Neural progenitor cell (in vitro differentiated cells): ENCODE measurements around the gene DGLUCY. TPM values are rescaled to one million over a fixed set of nuclear protein-coding genes. Genes with fewer than 3 reads are reported as not detected.
"Not testable (repeated sequence)": the region's sequence is repeated elsewhere in the genome, so short reads cannot be mapped to it uniquely, and the experiment has no call there.

Source experiments
- DNase-seq: peaks from one replicate; pipeline ENCODE4 v3.0.0-alpha.2; 2016; ENCODE audit warnings: low spot score
- H2AFZ ChIP-seq: fragments of 200-600 bp; sonication (generic); replicated peaks from 2 replicates; pipeline ENCODE4 v1.6.1; 2016; ENCODE audit warnings: antibody characterized with exemption
- H3F3A ChIP-seq: fragments of 200-600 bp; sonication (generic); 2 replicates; pipeline ENCODE4 v1.6.1; 2016; ENCODE audit warnings: antibody characterized with exemption, low read depth
- H3K27ac ChIP-seq: fragments of 200-600 bp; sonication (generic); 2 replicates; pipeline ENCODE4 v1.5.1; 2016; ENCODE audit warnings: mild to moderate bottlenecking
- H3K27me3 ChIP-seq: fragments of 200-600 bp; sonication (generic); 2 replicates; pipeline ENCODE4 v1.6.1; 2016; ENCODE audit warnings: mild to moderate bottlenecking, moderate library complexity
- H3K36me3 ChIP-seq: fragments of 200-600 bp; sonication (generic); 2 replicates; pipeline ENCODE4 v1.5.1; 2016
- H3K4me1 ChIP-seq: fragments of 200-600 bp; sonication (generic); 2 replicates; pipeline ENCODE4 v1.6.1; 2016; ENCODE audit warnings: mixed run types
- H3K4me2 ChIP-seq: fragments of 200-600 bp; sonication (generic); 2 replicates; pipeline ENCODE4 v1.6.1; 2016
- H3K4me3 ChIP-seq: fragments of 200-600 bp; sonication (generic); 2 replicates; pipeline ENCODE4 v1.5.1; 2016
- H3K79me2 ChIP-seq: fragments of 200-600 bp; sonication (generic); 2 replicates; pipeline ENCODE4 v1.6.1; 2016; ENCODE audit warnings: low read depth
- H3K9ac ChIP-seq: fragments of 200-600 bp; sonication (generic); 2 replicates; pipeline ENCODE4 v1.6.1; 2016
- H3K9me3 ChIP-seq: fragments of 200-600 bp; sonication (generic); 2 replicates; pipeline ENCODE4 v1.5.1; 2016; ENCODE audit warnings: low read depth
- H4K20me1 ChIP-seq: fragments of 200-600 bp; sonication (generic); 2 replicates; pipeline ENCODE4 v1.6.1; 2016; ENCODE audit warnings: low read depth
- H3K27ac Mint-ChIP-seq: 3 replicates; pipeline ENCODE4 v1.8.0; 2021; ENCODE audit warnings: mixed read lengths
- H3K27me3 Mint-ChIP-seq: 2 replicates; pipeline ENCODE4 v1.8.0; 2022; ENCODE audit warnings: low read depth, mild to moderate bottlenecking, inconsistent platforms, moderate library complexity, mixed read lengths; ENCODE audit not compliant: insufficient read depth
- H3K36me3 Mint-ChIP-seq: 3 replicates; pipeline ENCODE4 v1.8.0; 2021; ENCODE audit warnings: mixed read lengths
- H3K4me1 Mint-ChIP-seq: 3 replicates; pipeline ENCODE4 v1.8.0; 2021; ENCODE audit warnings: mixed read lengths
- H3K4me3 Mint-ChIP-seq: 3 replicates; pipeline ENCODE4 v1.8.0; 2021; ENCODE audit warnings: mild to moderate bottlenecking, moderate library complexity, mixed read lengths
- H3K9me3 Mint-ChIP-seq: 3 replicates; pipeline ENCODE4 v1.8.0; 2020; ENCODE audit warnings: mixed read lengths
- CTCF ChIP-seq: fragments of 200-600 bp; sonication (generic); IDR thresholded peaks from 2 replicates; pipeline ENCODE4 v1.5.1; 2017; ENCODE audit warnings: antibody characterized with exemption, mild to moderate bottlenecking
- EZH2 ChIP-seq: fragments of 200-600 bp; sonication (generic); IDR thresholded peaks from 2 replicates; pipeline ENCODE4 v1.6.1; 2017; ENCODE audit warnings: antibody characterized with exemption, mild to moderate bottlenecking, moderate library complexity
- EZH2phosphoT487 ChIP-seq: fragments of 200-600 bp; sonication (generic); IDR thresholded peaks from 2 replicates; pipeline ENCODE4 v1.6.1; 2017; ENCODE audit warnings: antibody characterized with exemption
- total RNA-seq: library from RNA; depleted of rRNA; stranded (reverse); fragments of >200 nt; gene quantifications from 2 replicates; pipeline ENCODE4 v1.2.3, GENCODE V29; 2015; ENCODE audit warnings: low replicate concordance

DGLUCY gene
- total RNA-seq, 1 donor from 2014 or later: 17.0 TPM

- no peak for DNase-seq
- Mint-ChIP-seq H3K27me3 (peaks cover 11% of the 10 kb centered on the region), H3K4me1 (peaks cover 15% of the 10 kb centered on the region)
These were observed 149.5 kb downstream of the DGLUCY start for GRCh38 chr14:91263329-91263728.

GRCh38 chr14:91264151-91265150, 150.6 kb downstream of the DGLUCY start:
- Histone ChIP-seq H3K36me3 (no peaks in the 10 kb centered on the region), H4K20me1 (no peaks in the 10 kb centered on the region), H3K4me3 (peak overlapping the region; percentile 46), H3K79me2 (no peaks in the 10 kb centered on the region), H3K27ac (no peak overlapping the region), H3K9me3 (no peaks in the 10 kb centered on the region), H3K27me3 (peaks cover 45% of the 10 kb centered on the region), H3F3A (peaks cover 10% of the 10 kb centered on the region), H3K4me2 (peak overlapping the region; percentile 77), H3K9ac (no peak overlapping the region), H2AFZ (peak overlapping the region; percentile 77), H3K4me1 (peaks cover 3% of the 10 kb centered on the region)
- Mint-ChIP-seq H3K4me1 (peaks cover 17% of the 10 kb centered on the region), H3K36me3 (no peaks in the 10 kb centered on the region), H3K27ac (no peak overlapping the region), H3K9me3 (no peaks in the 10 kb centered on the region), H3K4me3 (peak overlapping the region; percentile 80), H3K27me3 (peaks cover 11% of the 10 kb centered on the region)
- TF ChIP-seq EZH2phosphoT487 (peak; percentile 57), EZH2 (peak; percentile 58), CTCF (no peak)
- peak; percentile 40 for DNase-seq

More at GRCh38 chr14:91263329-91263728, 149.5 kb downstream of the DGLUCY start:
- TF ChIP-seq CTCF: no peak
- no peak for TF ChIP-seq EZH2
- TF ChIP-seq EZH2phosphoT487: no peak
- Histone ChIP-seq H3K27ac (no peak overlapping the region), H3K9me3 (no peaks in the 10 kb centered on the region), H3K36me3 (no peaks in the 10 kb centered on the region), H3K79me2 (no peaks in the 10 kb centered on the region), H3K4me3 (no peak overlapping the region), H3K9ac (no peak overlapping the region), H3K27me3 (peaks cover 45% of the 10 kb centered on the region), H3F3A (peaks cover 13% of the 10 kb centered on the region), H3K4me1 (peaks cover 3% of the 10 kb centered on the region), H3K4me2 (no peak overlapping the region), H4K20me1 (no peaks in the 10 kb centered on the region), H2AFZ (no peak overlapping the region)
- Mint-ChIP-seq H3K36me3 (no peaks in the 10 kb centered on the region), H3K4me3 (peak overlapping the region; percentile 37), H3K27ac (no peak overlapping the region), H3K9me3 (no peaks in the 10 kb centered on the region)

DNA sequence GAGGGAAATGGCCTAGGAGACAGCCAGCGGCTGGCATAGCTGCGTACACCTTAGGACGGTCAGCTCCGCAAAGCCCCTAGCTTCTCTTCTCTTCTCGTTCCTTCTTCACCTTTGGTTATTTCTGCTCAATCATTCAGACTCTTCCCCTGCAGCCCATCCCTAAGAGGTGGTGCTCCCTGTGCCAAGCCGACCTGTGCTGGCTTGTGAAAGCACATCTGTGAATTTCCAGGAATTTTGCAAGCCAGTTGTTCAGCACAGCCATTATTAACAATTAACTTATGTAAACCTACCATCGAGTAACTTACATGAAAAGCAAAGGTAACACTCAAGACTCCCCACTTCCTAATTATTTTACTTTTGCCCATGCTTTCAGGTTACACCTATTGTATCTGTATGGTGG, 151.5 kb downstream of the DGLUCY start:
- Histone ChIP-seq H3K9me3 (no peaks in the 10 kb centered on the region), H3K4me2 (no peak overlapping the region), H3K4me3 (no peak overlapping the region), H2AFZ (no peak overlapping the region), H3K27me3 (peaks cover 45% of the 10 kb centered on the region), H3K79me2 (no peaks in the 10 kb centered on the region), H3F3A (peaks cover 10% of the 10 kb centered on the region), H4K20me1 (no peaks in the 10 kb centered on the region), H3K36me3 (no peaks in the 10 kb centered on the region), H3K27ac (no peak overlapping the region), H3K9ac (no peak overlapping the region), H3K4me1 (peaks cover 3% of the 10 kb centered on the region)
- H3K4me1 Mint-ChIP-seq: peaks cover 20% of the 10 kb centered on the region
- no peak overlapping the region for H3K27ac Mint-ChIP-seq
- no peaks in the 10 kb centered on the region for H3K36me3 Mint-ChIP-seq
- H3K4me3 Mint-ChIP-seq: no peak overlapping the region
- no peaks in the 10 kb centered on the region for H3K9me3 Mint-ChIP-seq
- peaks cover 7% of the 10 kb centered on the region for H3K27me3 Mint-ChIP-seq
- TF ChIP-seq EZH2phosphoT487: no peak
- TF ChIP-seq EZH2: peak; percentile 0
- DNase-seq: no peak

DNA sequence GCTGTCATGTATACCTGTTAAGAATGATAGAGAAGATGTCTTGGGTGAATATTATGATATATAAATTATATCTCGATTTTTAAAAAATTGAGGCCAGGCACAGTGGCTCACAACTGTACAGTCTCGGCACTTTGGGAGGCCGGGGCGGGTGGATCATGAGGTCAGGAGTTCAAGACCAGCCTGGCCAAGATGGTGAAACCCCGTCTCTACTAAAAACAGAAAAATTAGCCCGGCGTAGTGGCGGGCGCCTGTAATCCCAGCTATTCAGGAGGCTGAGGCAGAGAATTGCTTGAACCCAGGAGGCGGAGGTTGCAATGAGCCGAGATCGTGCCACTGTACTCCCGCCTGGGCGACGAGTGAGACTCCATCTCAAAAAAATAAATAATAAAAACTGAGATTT, 152.4 kb downstream of the DGLUCY start:
- not testable (repeated sequence) for H3K36me3 ChIP-seq, H4K20me1 ChIP-seq, H3K27me3 Mint-ChIP-seq, H3K27ac ChIP-seq, H3K9me3 Mint-ChIP-seq, H3K27ac Mint-ChIP-seq, H3K4me2 ChIP-seq, H3K4me1 ChIP-seq, H3K9ac ChIP-seq, H3K36me3 Mint-ChIP-seq, H3K79me2 ChIP-seq, H3K4me3 ChIP-seq, H2AFZ ChIP-seq, H3K4me3 Mint-ChIP-seq, DNase-seq, H3K9me3 ChIP-seq
- Histone ChIP-seq H3F3A (peaks cover 10% of the 10 kb centered on the region), H3K27me3 (peaks cover 45% of the 10 kb centered on the region)
- peaks cover 22% of the 10 kb centered on the region for H3K4me1 Mint-ChIP-seq
